ENCODE results near the gene NFATC1. TPM values are rescaled to one million over a fixed set of nuclear protein-coding genes. Genes with fewer than 3 reads are reported as not detected.

The NFATC1 gene
- total and polyA plus RNA-seq, 2 donors from 2014 or later = 4.3 to 17.2 TPM

- intact Hi-C loops (cut with DNase I) = no loop called here
- peaks cover 0 to 3% (median 0%) of the 10 kb centered on the region in 3 donors for H3K4me1 ChIP-seq (ENCODE audit: control insufficient read depth in 2 of 3, insufficient read depth in 2 of 3, low read depth in 1 of 3, low read length in 3 of 3)
- DNase-seq (peak in 2 of 5 donors; percentile 33 to 54), FAIRE-seq (no peak)
- peaks cover 0 to 10% (median 0%) of the 10 kb centered on the region in 3 donors for H3K9me3 ChIP-seq (ENCODE audit: control insufficient read depth in 2 of 3, insufficient read depth in 1 of 3, low read length in 3 of 3)
- H3K36me3 ChIP-seq (ENCODE audit: control insufficient read depth in 2 of 3, insufficient read depth in 3 of 3, low read length in 3 of 3) = no peaks in the 10 kb centered on the region
- H3K27ac ChIP-seq (ENCODE audit: low read depth in 2 of 2, low read length in 2 of 2) = no peak overlapping the region
- H3K4me3 ChIP-seq (ENCODE audit: low read length in 3 of 3) = no peak overlapping the region
- H3K27me3 ChIP-seq (ENCODE audit: control insufficient read depth, insufficient read depth, low read length) = peaks cover 4% of the 10 kb centered on the region
- TF ChIP-seq CTCF (IDR thresholded peaks at IDR 0.05; ENCODE audit: borderline replicate concordance, extremely low read depth, insufficient read depth) = no peak
- H3K9ac ChIP-seq (ENCODE audit: low read length in 3 of 3) = no peak overlapping the region
Observed at GRCh38 chr18:79571211-79572092, 175.7 kb downstream of the NFATC1 start.

- peak in 1 of 5 donors; percentile 51 for DNase-seq
Observed at GRCh38 chr18:79572093-79572780, 176.5 kb downstream of the NFATC1 start.

GRCh38 chr18:79572848-79573451, 177.2 kb downstream of the NFATC1 start:
- Histone ChIP-seq H3K27ac (ENCODE audit: low read depth in 2 of 2, low read length in 2 of 2) (no peak overlapping the region), H3K36me3 (ENCODE audit: control insufficient read depth in 2 of 3, insufficient read depth in 3 of 3, low read length in 3 of 3) (no peaks in the 10 kb centered on the region), H3K27me3 (ENCODE audit: control insufficient read depth, insufficient read depth, low read length) (peaks cover 4% of the 10 kb centered on the region), H3K4me3 (ENCODE audit: low read length in 3 of 3) (no peak overlapping the region), H3K9me3 (ENCODE audit: control insufficient read depth in 2 of 3, insufficient read depth in 1 of 3, low read length in 3 of 3) (peaks cover 0 to 10% (median 0%) of the 10 kb centered on the region in 3 donors), H3K9ac (ENCODE audit: low read length in 3 of 3) (no peak overlapping the region), H3K4me1 (ENCODE audit: control insufficient read depth in 2 of 3, insufficient read depth in 2 of 3, low read depth in 1 of 3, low read length in 3 of 3) (peaks cover 0 to 3% (median 0%) of the 10 kb centered on the region in 3 donors)
- intact Hi-C loops (cut with DNase I) = no loop called here
- no peak for TF ChIP-seq CTCF (IDR thresholded peaks at IDR 0.05; ENCODE audit: borderline replicate concordance, extremely low read depth, insufficient read depth)
- FAIRE-seq = no peak
- DNase-seq = peak in 2 of 5 donors; percentile 17 to 18

More at GRCh38 chr18:79572093-79572780, 176.5 kb downstream of the NFATC1 start:
- H3K9ac ChIP-seq (ENCODE audit: low read length in 3 of 3) = no peak overlapping the region
- no peak overlapping the region for H3K4me3 ChIP-seq (ENCODE audit: low read length in 3 of 3)
- H3K4me1 ChIP-seq (ENCODE audit: control insufficient read depth in 2 of 3, insufficient read depth in 2 of 3, low read depth in 1 of 3, low read length in 3 of 3) = peaks cover 0 to 3% (median 2%) of the 10 kb centered on the region in 3 donors
- peaks cover 4% of the 10 kb centered on the region for H3K27me3 ChIP-seq (ENCODE audit: control insufficient read depth, insufficient read depth, low read length)
- no peaks in the 10 kb centered on the region for H3K36me3 ChIP-seq (ENCODE audit: control insufficient read depth in 2 of 3, insufficient read depth in 3 of 3, low read length in 3 of 3)
- no peak overlapping the region for H3K27ac ChIP-seq (ENCODE audit: low read depth in 2 of 2, low read length in 2 of 2)
- intact Hi-C loops (cut with DNase I) = no loop called here
- no peak for TF ChIP-seq CTCF (IDR thresholded peaks at IDR 0.05; ENCODE audit: borderline replicate concordance, extremely low read depth, insufficient read depth)
- H3K9me3 ChIP-seq (ENCODE audit: control insufficient read depth in 2 of 3, insufficient read depth in 1 of 3, low read length in 3 of 3) = peaks cover 0 to 10% (median 0%) of the 10 kb centered on the region in 3 donors
- FAIRE-seq = no peak

Measured in kidney (tissue), 14 donors.